ENCODE measurements around the gene MTMR12.

GRCh38 chr5:32193591-32193990, 119.1 kb downstream of the MTMR12 start:
- TF ChIP-seq POLR2A (IDR thresholded peaks at IDR 0.05) = no peak
- TF ChIP-seq, protein P1, sequence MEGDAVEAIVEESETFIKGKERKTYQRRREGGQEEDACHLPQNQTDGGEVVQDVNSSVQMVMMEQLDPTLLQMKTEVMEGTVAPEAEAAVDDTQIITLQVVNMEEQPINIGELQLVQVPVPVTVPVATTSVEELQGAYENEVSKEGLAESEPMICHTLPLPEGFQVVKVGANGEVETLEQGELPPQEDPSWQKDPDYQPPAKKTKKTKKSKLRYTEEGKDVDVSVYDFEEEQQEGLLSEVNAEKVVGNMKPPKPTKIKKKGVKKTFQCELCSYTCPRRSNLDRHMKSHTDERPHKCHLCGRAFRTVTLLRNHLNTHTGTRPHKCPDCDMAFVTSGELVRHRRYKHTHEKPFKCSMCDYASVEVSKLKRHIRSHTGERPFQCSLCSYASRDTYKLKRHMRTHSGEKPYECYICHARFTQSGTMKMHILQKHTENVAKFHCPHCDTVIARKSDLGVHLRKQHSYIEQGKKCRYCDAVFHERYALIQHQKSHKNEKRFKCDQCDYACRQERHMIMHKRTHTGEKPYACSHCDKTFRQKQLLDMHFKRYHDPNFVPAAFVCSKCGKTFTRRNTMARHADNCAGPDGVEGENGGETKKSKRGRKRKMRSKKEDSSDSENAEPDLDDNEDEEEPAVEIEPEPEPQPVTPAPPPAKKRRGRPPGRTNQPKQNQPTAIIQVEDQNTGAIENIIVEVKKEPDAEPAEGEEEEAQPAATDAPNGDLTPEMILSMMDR (IDR thresholded peaks at IDR 0.05) = no peak
